ENCODE data around the gene GPD1. TPM values are rescaled to one million over a fixed set of nuclear protein-coding genes. Genes with fewer than 3 reads are reported as not detected.

The GPD1 gene
- total and polyA plus RNA-seq, 10 of the 15 experiments (the other 5 are each of a cell fraction or from before 2014, with no cell fraction given) = 0.04 to 0.61 (median 0.26) TPM; not detected in 1

DNA sequence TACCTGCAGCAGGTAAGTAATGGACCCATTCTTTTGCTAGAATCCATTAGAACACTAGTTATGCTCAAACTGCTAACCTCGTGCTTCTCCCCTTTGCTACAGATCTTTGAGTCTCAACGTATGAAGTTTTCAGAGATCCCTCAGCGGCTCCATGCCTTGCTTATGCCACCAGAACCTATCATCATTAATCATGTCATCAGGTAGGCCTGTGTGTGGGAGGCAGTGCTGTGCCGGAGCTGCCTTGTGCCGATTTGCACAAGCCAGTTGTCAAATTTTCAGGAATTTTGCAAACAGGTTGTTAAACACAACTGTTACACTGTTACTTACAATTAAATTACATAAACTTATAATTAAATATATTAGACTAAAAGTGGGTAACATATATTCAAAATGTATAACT, 13.4 kb upstream of the GPD1 start:
- H3K36me3 ChIP-seq (ENCODE audit: control insufficient read depth in 2 of 2, insufficient read depth in 2 of 2, low read length in 1 of 2) = peaks cover 5 to 28% of the 10 kb centered on the region in 2 experiments
- RAD21 ChIA-PET (ENCODE audit: unreplicated experiment) = interaction anchor here (1.2 to 5.6 kb wide), 3 partner anchors 20 to 85 kb away, joined by 5 to 47 read pairs (median 8); partner anchors contain the start of gene COX14
- TF ChIP-seq, protein P1, sequence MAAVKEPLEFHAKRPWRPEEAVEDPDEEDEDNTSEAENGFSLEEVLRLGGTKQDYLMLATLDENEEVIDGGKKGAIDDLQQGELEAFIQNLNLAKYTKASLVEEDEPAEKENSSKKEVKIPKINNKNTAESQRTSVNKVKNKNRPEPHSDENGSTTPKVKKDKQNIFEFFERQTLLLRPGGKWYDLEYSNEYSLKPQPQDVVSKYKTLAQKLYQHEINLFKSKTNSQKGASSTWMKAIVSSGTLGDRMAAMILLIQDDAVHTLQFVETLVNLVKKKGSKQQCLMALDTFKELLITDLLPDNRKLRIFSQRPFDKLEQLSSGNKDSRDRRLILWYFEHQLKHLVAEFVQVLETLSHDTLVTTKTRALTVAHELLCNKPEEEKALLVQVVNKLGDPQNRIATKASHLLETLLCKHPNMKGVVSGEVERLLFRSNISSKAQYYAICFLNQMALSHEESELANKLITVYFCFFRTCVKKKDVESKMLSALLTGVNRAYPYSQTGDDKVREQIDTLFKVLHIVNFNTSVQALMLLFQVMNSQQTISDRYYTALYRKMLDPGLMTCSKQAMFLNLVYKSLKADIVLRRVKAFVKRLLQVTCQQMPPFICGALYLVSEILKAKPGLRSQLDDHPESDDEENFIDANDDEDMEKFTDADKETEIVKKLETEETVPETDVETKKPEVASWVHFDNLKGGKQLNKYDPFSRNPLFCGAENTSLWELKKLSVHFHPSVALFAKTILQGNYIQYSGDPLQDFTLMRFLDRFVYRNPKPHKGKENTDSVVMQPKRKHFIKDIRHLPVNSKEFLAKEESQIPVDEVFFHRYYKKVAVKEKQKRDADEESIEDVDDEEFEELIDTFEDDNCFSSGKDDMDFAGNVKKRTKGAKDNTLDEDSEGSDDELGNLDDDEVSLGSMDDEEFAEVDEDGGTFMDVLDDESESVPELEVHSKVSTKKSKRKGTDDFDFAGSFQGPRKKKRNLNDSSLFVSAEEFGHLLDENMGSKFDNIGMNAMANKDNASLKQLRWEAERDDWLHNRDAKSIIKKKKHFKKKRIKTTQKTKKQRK (IDR thresholded peaks at IDR 0.05; ENCODE audit: low read depth, low read length) = no peak
- TF ChIP-seq PML (IDR thresholded peaks at IDR 0.05; ENCODE audit: low read length) (no peak), CREB1 (IDR thresholded peaks at IDR 0.05; ENCODE audit: low read depth) (no peak), ESRRA (IDR thresholded peaks at IDR 0.05; ENCODE audit: low read length) (no peak), POLR2AphosphoS2 (IDR thresholded peaks at IDR 0.05; ENCODE audit: low read depth, low read length) (no peak), PAX8 (IDR thresholded peaks at IDR 0.05) (no peak), GABPA (IDR thresholded peaks at IDR 0.05; ENCODE audit: low read depth) (no peak), MXI1 (IDR thresholded peaks at IDR 0.05; ENCODE audit: low read depth, low read length) (no peak), YBX1 (IDR thresholded peaks at IDR 0.05) (no peak), ZNF217 (IDR thresholded peaks at IDR 0.05) (no peak), TCF7 (IDR thresholded peaks at IDR 0.05; ENCODE audit: borderline replicate concordance) (no peak), BHLHE40 (IDR thresholded peaks at IDR 0.05; ENCODE audit: borderline replicate concordance in 1 of 2, low read depth in 2 of 2, low read length in 1 of 2) (no peak), SMC3 (IDR thresholded peaks at IDR 0.05; ENCODE audit: borderline replicate concordance, low read length) (no peak), RAD21 (IDR thresholded peaks at IDR 0.05; ENCODE audit: insufficient read depth, low read depth, low read length) (no peak), SMAD1 (IDR thresholded peaks at IDR 0.05; ENCODE audit: low read depth, partially characterized antibody) (no peak)
- TF ChIP-seq, protein P2, sequence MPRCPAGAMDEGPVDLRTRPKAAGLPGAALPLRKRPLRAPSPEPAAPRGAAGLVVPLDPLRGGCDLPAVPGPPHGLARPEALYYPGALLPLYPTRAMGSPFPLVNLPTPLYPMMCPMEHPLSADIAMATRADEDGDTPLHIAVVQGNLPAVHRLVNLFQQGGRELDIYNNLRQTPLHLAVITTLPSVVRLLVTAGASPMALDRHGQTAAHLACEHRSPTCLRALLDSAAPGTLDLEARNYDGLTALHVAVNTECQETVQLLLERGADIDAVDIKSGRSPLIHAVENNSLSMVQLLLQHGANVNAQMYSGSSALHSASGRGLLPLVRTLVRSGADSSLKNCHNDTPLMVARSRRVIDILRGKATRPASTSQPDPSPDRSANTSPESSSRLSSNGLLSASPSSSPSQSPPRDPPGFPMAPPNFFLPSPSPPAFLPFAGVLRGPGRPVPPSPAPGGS (IDR thresholded peaks at IDR 0.05; ENCODE audit: borderline replicate concordance, insufficient read depth, low read depth, low read length, poor library complexity, severe bottlenecking) = no peak
- TF ChIP-seq, protein P3, sequence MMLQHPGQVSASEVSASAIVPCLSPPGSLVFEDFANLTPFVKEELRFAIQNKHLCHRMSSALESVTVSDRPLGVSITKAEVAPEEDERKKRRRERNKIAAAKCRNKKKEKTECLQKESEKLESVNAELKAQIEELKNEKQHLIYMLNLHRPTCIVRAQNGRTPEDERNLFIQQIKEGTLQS (IDR thresholded peaks at IDR 0.05; ENCODE audit: borderline replicate concordance, extremely low read depth, low read depth, low read length) = no peak
- TF ChIP-seq, protein P4, sequence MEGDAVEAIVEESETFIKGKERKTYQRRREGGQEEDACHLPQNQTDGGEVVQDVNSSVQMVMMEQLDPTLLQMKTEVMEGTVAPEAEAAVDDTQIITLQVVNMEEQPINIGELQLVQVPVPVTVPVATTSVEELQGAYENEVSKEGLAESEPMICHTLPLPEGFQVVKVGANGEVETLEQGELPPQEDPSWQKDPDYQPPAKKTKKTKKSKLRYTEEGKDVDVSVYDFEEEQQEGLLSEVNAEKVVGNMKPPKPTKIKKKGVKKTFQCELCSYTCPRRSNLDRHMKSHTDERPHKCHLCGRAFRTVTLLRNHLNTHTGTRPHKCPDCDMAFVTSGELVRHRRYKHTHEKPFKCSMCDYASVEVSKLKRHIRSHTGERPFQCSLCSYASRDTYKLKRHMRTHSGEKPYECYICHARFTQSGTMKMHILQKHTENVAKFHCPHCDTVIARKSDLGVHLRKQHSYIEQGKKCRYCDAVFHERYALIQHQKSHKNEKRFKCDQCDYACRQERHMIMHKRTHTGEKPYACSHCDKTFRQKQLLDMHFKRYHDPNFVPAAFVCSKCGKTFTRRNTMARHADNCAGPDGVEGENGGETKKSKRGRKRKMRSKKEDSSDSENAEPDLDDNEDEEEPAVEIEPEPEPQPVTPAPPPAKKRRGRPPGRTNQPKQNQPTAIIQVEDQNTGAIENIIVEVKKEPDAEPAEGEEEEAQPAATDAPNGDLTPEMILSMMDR (IDR thresholded peaks at IDR 0.05 in 2 of 3, conservative IDR thresholded peaks at IDR 0.05 in 1 of 3; ENCODE audit: control insufficient read depth in 2 of 3, extremely low read depth in 1 of 3, insufficient read depth in 1 of 3, low read depth in 3 of 3, low read length in 3 of 3) = no peak

More for the DNA sequence above, 13.4 kb upstream of the GPD1 start:
- POLR2A ChIA-PET = no interaction called here
- H3K79me2 ChIP-seq (ENCODE audit: control insufficient read depth, insufficient read depth, low read length) = peaks cover 5% of the 10 kb centered on the region; the same call in 1 of the 2 replicates
- SMC1A ChIA-PET (ENCODE audit: uncharacterized antibody, unreplicated experiment) = interaction anchor here (0.6 to 3.9 kb wide), 9 partner anchors 14 to 85 kb away, joined by 3 to 27 read pairs (median 5); partner anchors contain the start of gene COX14
- no peak overlapping the region for H3K4me2 ChIP-seq (ENCODE audit: control insufficient read depth, insufficient read depth)
- BruUV-seq (replicated peaks) = no TSS peak
- in situ Hi-C loops (cut with MboI) = loop anchor here (5.0 kb wide), 1 partner anchor 82 kb away; no protein-coding TSS in a partner anchor
- intact Hi-C loops (cut with micrococcal nuclease; ENCODE audit: unreplicated experiment) = no loop called here
- no peak for FAIRE-seq
- H3K27me3 ChIP-seq (replicated peaks in 1 of 2; ENCODE audit: control insufficient read depth in 2 of 2, insufficient read depth in 2 of 2, low read length in 1 of 2) = no peaks in the 10 kb centered on the region
- H3K4me3 ChIP-seq = no peak overlapping the region
- DNase-seq (ENCODE audit: low read depth, low spot score) = no peak
- no peak overlapping the region for H3K27ac ChIP-seq (ENCODE audit: control insufficient read depth, insufficient read depth)
- H2AFZ ChIP-seq (ENCODE audit: control insufficient read depth, low read depth, low read length) = no peak overlapping the region
- CTCF ChIA-PET = interaction anchor here (0.8 to 9.0 kb wide), 16 partner anchors 10 to 227 kb away, joined by 3 to 250 read pairs (median 6); partner anchors contain the start of genes CERS5 and COX14
- 98% methylated on average over 5 of the region's 5 CpGs for WGBS (ENCODE audit: insufficient coverage, insufficient replicate concordance, low lambda C conversion rate, missing lambda C conversion rate)
- H3K4me1 ChIP-seq (ENCODE audit: control insufficient read depth, insufficient read depth, low read length) = no peaks in the 10 kb centered on the region
- no peaks in the 10 kb centered on the region for H3K9me3 ChIP-seq (replicated peaks; ENCODE audit: control insufficient read depth, insufficient read depth, low read length)
- 0 out of 2 replicates have a peak, but pooled peaks cover 4% of the 10 kb centered on the region for H4K20me1 ChIP-seq (ENCODE audit: control insufficient read depth, insufficient read depth)
- no peak for ATAC-seq
- H3K9ac ChIP-seq (ENCODE audit: control insufficient read depth, insufficient read depth, low read length) = no peak overlapping the region

Measured in GM12878 (cell line).